NB4 (cell line): ENCODE data around the gene RBKS.

Experiments
- CTCF ChIP-seq: IDR thresholded peaks from one replicate; pipeline ENCODE4 v1.5.1; 2012; ENCODE audit warnings: low read depth, low read length
- MAX ChIP-seq: IDR thresholded peaks from 2 replicates; pipeline ENCODE4 v1.6.1; 2011; ENCODE audit warnings: low read depth, low read length
- MYC ChIP-seq: IDR thresholded peaks from 2 replicates; pipeline ENCODE4 v1.6.1; 2011; ENCODE audit warnings: low read depth, low read length

- TF ChIP-seq MYC = no peak
- TF ChIP-seq CTCF = no peak
- no peak for TF ChIP-seq MAX
These were observed 138.8 kb downstream of the RBKS start for GRCh38 chr2:27751377-27751776.
